GM12872 (cell line): Measurements from ENCODE around the gene TRIO.

Source experiments
- CTCF ChIP-seq: IDR thresholded peaks from 3 replicates; pipeline ENCODE4 v1.5.1; 2011; ENCODE audit warnings: low read depth, mild to moderate bottlenecking, low read length, moderate library complexity; ENCODE audit not compliant: insufficient read depth

Gene TRIO

GRCh38 chr5:14178671-14179211, 35.6 kb downstream of the TRIO start:
- no peak for TF ChIP-seq CTCF

DNA sequence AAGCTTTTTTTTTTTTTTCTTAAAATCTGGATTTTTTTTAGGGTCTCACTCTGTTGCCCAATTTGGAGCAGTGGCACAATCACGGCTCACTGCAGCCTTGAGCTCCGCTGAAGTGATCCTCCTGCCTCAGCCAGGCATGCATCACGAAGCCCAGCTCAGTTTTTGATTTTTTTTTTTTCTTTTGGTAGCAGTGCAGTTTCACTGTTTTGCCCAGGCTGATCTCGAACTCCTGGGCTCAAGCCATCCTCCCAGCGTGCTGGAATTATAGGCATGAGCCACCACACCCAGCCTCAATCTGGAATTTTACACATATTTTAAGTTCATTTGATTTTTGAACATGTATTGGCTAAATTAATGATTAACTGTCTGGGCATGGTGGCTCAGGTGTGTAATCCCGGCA, 36.3 kb downstream of the TRIO start:
- TF ChIP-seq CTCF: no peak

DNA sequence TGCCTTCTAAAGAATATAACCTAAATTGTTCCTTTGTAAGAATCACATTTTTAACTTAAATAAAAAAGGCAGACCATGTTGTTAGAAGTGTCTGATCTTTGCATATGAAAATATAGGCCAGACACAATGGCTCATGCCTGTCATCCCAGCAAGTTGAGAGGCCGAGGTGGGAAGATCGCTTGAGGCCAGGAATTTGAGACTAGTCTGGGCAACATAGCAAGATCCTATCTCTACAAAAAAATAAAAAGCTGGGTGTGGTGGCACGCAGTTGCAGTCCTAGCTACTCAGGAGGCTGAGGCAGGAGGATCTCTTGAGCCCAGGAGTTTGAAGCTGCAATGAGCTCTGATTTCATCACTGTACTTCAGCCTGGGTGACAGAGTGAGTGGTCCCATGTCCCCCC, 37.3 kb downstream of the TRIO start:
- TF ChIP-seq CTCF: no peak

DNA sequence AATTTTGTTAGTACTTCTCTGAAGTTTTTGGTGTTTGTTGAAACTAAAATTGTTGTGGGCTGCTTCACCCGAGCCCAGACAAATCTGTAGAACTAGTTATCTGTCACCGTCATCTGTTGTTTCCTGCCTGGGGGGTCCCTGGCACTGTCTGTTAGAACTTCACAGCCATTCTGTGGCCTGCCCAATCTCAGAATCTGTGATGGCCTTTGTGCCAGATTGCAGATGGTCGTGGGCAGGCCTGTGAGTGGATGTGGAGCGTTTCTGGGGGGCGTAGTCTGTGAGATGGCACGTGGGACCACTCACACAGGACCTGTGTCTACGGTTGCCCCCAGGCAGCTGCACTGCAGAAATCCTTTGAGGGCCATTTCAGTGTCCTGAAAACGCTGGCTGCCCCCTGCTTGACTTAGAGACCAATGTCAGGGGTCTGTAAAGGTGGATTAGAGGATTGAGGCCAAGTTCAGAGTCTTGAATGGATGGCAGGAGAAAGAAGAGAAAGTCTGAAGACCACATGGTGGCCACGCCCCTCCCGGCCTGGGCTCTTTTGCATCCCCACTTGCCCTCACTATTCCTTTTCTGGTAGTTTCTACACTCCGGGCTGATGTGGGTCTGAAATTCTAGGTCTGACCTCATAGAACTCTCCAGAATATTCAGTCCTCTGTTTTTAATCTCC, 38.3 kb downstream of the TRIO start:
- no peak for TF ChIP-seq CTCF

DNA sequence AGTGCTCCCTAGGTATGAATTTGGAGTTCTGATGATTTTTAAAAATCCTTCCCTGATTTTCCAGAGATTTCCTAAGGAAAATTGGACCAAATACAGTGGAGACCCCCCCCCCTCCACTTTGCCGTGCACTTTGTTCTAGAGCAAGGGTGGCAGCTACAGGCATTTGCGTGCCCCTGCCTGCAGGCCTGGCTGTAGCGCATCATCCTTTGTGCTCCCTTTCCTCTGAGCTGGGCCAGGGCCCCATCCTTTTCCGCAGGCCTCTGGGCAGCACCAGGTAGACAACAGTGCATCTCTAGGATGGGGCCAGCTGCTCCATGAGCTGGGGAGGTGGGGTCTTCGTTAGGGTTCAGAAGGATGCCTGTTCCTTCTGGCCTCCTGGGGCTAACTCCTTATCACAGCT, 39.6 kb downstream of the TRIO start:
- no peak for TF ChIP-seq CTCF

DNA sequence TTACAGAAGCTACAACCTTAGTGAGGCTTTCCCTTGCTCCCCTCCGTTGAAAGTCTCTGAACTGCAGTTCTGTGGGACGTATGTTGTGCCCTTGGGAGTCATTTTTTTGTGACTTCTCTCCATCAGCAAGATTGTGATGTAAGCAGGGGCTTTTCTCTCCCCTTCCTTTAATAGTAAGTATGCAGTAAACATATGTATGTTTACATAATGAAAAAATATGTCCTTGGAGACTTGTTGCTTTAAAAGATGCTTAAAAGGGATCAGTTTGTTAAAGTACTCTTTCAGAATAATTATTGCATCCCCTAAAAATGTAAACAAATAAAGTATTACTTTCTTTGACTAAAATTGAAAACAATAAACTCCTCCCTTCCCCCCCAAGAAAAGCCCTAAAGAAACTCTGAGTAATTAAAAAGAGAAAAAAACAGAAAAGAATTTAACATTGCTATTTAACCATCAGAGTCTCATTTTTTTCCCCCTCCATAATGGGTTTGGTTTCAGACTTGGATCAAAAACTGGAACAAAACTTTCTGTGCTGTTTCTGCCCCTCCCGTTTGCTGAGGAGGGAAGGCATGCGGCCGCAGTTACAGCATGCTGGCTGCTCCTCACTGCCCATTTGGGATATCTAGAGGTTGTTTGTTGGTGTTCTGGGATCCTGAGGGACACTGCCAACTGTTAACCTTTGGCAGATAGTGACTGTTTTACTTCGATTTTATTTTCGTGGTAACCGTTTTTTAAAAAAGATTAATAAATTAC, 40.2 kb downstream of the TRIO start:
- TF ChIP-seq CTCF: no peak

GRCh38 chr5:14184082-14184481, 40.9 kb downstream of the TRIO start:
- TF ChIP-seq CTCF: no peak
